Stimulated activated CD8-positive, alpha-beta memory T cell treated with anti-CD3 and anti-CD28 coated beads, Interleukin-4, amount 100 ng/mL, for 48 hours (primary cell): Measurements from ENCODE around the gene ILDR2.

Source experiments
- DNase-seq: peaks from one replicate; pipeline ENCODE4 v3.0.0-alpha.2; 2020

The ILDR2 gene

DNA sequence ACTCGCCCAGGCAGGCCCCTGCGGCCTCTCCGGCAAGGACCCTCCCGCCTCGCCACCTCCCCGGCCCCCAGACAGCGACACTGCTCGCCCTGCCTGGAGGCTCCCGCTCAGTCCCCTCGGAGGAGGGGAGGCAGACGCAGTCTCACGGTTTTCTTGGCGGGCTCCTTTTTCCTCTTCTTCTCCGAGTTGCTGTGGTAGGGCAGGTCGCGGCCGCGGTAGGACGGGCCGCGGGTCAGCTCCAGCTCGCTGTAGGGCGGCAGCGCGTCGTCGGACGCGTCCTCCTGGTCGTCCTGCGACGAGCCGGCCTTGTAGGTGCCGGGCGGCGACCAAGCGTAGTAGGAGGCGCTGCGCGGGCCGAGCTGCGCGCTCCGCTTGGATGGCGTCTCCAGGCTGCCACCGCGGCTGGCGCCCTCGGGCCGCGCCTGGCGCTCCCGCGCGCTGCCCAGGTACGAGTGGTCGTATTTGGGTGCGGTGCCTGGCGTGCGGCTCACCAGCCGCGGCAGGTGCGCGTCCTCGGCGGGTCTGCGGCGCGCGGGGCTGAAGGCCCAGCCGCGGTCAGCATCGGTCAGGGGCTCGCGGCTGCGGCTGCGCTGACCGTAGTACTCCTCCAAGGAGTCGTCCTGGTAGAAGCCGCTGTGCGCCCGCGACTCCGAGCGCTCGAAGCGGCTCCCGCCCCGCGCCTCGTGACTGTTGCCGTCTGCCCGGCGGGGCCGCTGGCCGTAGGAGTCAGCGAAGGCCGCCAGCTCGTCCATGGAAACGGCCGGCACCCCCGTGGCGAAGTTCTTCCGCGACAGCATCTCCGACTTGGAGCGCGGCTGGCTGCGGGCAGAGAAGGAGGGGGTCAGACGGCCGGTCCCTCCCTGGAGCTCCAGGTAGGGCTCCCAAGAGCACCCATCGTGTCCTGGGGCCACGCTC is 54.5 kb downstream of the ILDR2 start:
- DNase-seq = no peak

- no peak for DNase-seq
These were observed 56.4 kb downstream of the ILDR2 start for GRCh38 chr1:166918956-166919316.

GRCh38 chr1:166918088-166918955 is 57.0 kb downstream of the ILDR2 start:
- no peak for DNase-seq

DNA sequence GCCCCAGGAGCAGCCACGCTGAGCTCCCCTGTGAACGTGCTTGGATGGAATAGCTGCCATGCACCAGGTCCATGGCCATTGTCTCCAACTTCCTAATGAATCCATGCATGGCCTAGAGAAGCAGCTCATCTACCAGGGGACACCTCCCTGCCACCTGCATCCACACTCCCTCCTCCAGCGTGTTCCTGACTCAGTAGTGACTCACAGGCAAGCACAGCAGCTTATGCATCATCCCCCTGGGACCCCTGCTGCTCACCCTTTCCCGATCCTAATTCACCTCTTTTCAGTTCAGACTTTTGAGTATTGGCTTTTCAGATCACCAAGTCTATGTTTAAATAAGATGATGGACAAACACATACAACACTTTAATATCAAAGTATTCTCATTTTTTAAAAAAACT is 59.4 kb downstream of the ILDR2 start:
- no peak for DNase-seq

DNA sequence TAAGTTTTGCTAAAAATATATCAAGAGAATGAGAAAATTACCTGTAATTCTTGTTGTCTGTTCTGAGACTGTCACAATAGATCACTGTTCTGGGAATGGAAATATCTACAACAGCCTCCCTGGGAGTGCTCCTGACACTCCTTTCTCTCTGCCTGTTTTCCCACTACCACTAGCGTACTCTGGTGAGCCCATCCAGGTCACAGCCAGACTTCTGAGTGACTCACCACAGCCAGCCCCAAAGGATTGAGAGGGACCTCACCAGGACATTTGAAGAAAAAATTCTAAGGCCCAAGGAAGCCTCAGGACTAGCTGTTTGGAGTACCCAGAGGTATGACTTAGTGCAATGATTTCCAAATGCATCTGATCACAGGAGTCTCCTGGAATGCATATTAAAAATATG is 60.3 kb downstream of the ILDR2 start:
- no peak for DNase-seq

GRCh38 chr1:166914111-166914510 is 61.2 kb downstream of the ILDR2 start:
- DNase-seq = no peak

- no peak for DNase-seq
These were observed 63.7 kb downstream of the ILDR2 start for GRCh38 chr1:166911624-166912023.

GRCh38 chr1:166910396-166910994 is 64.8 kb downstream of the ILDR2 start:
- DNase-seq = peak; percentile 80

GRCh38 chr1:166908942-166909341 is 66.4 kb downstream of the ILDR2 start:
- DNase-seq = no peak

- no peak for DNase-seq
These were observed 67.6 kb downstream of the ILDR2 start for GRCh38 chr1:166907763-166908162.

GRCh38 chr1:166907051-166907450 is 68.3 kb downstream of the ILDR2 start:
- no peak for DNase-seq

DNA sequence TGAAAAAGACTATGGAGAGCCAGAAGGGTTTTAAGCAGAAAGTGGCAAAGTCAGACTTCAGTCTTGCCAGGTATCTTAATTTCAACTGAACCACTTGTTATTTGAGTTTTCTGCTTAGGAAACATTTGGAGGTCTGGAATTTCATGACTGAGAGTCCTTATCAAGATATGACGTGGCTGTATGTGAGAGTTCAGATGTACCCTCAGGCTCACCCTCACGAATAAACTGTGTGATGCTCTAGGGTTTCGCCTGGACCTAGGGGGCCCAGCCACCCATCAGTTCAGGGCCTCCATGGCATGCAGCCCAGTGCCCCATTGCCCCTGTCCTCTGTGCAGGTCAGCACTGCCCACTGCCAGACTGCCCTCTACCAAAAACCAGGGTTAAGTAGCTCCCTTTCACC is 68.7 kb downstream of the ILDR2 start:
- DNase-seq = no peak

DNA sequence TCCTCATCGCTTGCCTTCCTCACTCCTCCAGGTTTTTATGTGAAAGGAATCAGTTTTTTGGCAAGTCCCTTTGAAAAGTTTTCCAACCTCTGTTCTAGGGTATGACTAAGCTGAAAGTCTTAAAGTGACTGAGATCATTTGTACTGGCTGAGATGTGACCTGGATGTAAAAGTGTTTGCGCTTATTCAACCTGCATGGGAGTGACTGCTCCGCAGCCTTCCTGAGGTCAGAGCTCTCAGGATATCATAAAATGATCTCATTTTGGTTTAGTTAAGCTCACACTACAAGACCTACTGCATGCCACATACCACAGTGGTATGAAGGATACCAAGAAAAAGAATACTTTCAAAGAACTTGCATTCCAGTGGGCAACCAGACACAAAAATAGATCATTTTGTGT is 69.4 kb downstream of the ILDR2 start:
- no peak for DNase-seq

DNA sequence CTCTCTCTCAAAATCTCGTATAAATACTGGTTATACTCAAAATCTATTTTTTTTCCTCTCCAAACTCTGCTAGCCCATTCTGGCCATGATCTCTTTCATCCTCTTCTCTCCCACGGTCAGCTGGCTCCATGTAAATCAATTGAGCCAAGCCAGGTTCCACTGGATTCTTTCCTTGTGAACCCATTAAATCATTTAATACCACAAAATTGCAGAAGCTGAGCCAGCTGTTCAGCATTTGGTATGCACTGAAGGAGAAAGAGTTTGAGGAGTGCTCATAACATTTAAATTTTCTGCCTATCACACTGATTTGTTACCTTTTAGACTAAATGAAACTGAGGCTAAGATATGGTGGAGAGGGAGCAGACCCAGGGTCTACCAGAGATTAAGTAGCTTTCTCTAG is 70.2 kb downstream of the ILDR2 start:
- DNase-seq = no peak

DNA sequence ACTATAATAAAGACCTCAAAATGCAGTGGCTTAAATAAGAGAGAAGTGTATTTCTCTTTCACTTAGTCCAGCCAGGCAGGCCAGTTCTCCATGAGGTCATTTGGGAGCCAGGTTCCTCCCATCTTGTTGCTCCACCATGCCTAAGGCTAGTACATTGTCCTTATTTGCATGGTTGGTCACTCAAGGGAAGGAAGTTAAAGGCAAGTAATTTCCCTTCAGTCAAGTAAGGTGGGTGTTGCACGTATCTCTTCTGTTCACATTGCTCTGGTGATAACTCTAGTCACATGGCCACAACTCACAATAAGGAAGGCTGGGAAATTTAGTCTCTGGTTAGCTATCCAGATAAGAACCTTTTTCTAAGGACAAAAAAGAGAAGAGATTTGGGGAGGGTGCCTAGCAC is 72.1 kb downstream of the ILDR2 start:
- no peak for DNase-seq

GRCh38 chr1:166902279-166902678 is 73.1 kb downstream of the ILDR2 start:
- no peak for DNase-seq

DNA sequence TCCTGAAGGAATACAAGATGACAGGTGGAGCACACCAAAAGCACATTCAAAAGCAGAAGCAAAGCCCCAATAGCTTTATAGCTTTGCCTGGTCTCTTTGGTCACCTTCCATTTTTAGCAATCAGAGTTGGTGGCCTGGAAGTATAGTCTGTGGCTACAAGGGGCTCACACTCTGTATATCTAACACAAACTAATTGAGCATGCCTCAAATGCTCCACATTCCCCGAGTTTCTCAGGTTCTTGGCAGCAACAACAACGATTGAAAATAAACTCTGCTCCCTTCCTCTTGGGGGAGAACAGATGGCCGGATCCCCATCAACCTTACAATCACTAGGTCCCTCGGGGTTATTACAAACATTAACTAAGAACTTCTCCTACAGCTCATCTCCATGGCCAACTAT is 74.4 kb downstream of the ILDR2 start:
- no peak for DNase-seq

- DNase-seq = no peak
These were observed 75.6 kb downstream of the ILDR2 start for GRCh38 chr1:166899769-166900168.

DNA sequence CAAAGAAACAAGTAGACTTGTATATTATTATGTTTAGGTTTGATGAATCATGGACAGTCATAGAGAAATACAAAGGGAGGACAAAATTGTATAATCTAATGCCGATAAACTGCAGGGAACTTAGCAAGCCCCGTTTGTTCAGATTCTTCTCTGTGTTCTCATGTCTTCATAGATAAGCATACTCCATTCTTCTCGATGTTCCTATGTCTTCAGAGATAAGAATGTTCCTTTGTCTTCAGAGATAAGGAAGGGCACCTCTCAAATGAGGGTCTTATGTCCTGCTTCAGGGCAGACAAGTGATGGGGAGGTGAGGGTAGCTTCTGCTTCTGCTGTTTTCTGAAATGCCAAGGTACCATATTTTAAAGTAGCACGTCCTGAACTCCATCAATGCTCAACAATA is 79.6 kb downstream of the ILDR2 start:
- DNase-seq = no peak

DNA sequence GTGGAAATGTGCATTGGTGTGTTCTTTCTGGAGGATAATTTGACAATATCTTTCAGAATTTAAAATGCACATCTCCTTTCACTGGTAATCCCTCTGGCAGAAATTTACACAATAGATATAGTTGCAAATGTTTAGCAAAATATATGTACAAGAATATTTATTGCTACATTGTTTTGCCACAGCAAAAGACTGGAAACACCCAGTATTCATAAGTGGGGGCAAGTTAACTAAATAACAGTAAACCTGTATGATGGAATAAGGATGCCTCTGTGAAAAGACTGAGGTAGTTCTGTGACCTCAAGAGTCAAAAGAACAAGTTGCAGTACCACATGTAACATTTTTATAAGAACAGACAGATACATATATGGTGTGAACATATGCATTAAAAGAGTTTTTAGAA is 85.6 kb downstream of the ILDR2 start:
- no peak for DNase-seq

DNA sequence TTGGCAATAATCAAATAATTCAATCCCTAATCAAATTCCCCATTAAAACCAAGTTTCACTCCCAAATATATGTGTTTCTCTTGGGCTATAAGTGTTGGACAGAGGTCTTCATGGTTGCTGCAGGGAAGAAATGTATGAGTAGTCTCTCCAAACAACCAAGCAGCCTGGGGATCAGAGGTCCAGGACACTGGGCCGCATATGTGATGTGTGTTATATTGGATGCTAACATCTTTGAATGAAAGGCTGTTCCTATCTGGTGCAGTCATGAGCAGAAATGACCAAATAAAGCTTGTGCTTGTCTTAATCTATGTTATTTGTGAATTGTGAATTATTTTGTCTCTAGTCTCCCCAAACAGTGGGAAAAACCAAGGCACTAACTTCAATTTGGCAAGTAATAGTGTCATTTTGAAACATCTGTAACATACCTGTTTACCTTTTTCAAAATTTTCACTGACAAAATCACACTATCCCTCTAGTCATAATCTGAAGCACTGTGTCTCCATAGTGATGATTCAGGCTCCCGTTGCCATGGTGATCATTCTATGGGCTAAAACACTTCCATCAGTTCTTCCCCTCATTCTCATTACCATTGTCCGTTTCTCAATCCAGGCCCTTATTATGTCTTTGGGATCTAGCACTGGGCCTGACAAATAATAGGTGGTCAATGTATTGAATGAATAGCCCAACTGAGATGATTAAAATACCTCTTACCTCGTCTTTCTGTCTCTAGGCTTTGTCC is 86.8 kb downstream of the ILDR2 start:
- no peak for DNase-seq

DNA sequence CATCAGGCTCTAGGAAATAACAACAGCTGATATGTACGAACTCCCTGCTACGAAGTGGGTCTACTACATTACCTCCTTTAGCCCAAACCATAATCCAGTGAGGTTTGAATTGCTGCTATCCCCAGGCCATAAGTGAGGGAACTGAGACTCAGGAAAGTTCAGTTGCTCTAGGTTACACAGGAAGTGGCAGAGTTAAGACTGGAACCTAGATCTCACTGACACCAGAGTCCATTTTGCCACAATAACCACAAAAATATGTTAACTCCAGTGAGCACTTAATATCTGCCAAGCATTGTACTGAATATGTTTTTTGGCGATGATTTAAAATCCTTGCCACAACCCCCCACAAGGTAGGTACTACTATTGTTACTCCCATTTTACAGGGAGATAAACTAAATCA is 90.4 kb downstream of the ILDR2 start:
- no peak for DNase-seq

- peak; percentile 64 for DNase-seq
These were observed 91.2 kb downstream of the ILDR2 start for GRCh38 chr1:166884040-166884642.
